C4-2B (cell line): ENCODE measurements around the gene UGT3A2.

Source experiments
- ZFX ChIP-seq: fragments of 450-650 bp; IDR thresholded peaks from 2 replicates; pipeline ENCODE4 v1.6.1; 2017
- TF ChIP-seq, protein P1 (sequence below): fragments of 450-650 bp; conservative IDR thresholded peaks from 2 replicates; pipeline ENCODE4 v1.5.1; 2017; ENCODE audit warnings: mild to moderate bottlenecking

DNA sequence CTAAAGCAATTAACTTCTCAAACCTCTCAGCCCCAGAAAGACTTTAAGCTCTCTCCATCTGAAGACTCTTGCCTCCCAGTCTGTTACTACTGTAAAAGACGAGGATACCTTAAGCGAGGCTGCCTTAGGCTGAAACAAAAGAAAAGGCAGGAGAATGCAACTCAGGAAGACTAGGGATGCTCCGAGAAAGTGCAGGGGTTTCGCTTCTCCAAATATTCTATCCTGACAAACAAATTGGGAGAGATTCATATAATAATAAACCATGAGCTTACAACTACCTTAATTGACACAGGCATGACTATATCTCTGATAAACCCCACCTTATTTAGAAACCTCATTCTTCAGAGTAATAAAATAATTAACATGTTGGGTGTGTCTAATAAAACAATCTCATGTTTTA lies 70.6 kb downstream of the UGT3A2 start:
- no peak for TF ChIP-seq ZFX
- TF ChIP-seq, protein P1, sequence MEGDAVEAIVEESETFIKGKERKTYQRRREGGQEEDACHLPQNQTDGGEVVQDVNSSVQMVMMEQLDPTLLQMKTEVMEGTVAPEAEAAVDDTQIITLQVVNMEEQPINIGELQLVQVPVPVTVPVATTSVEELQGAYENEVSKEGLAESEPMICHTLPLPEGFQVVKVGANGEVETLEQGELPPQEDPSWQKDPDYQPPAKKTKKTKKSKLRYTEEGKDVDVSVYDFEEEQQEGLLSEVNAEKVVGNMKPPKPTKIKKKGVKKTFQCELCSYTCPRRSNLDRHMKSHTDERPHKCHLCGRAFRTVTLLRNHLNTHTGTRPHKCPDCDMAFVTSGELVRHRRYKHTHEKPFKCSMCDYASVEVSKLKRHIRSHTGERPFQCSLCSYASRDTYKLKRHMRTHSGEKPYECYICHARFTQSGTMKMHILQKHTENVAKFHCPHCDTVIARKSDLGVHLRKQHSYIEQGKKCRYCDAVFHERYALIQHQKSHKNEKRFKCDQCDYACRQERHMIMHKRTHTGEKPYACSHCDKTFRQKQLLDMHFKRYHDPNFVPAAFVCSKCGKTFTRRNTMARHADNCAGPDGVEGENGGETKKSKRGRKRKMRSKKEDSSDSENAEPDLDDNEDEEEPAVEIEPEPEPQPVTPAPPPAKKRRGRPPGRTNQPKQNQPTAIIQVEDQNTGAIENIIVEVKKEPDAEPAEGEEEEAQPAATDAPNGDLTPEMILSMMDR: no peak
